ENCODE data around the gene ACVR1B. TPM values are rescaled to one million over a fixed set of nuclear protein-coding genes. Genes with fewer than 3 reads are reported as not detected.

The ACVR1B gene
- total and polyA plus RNA-seq, 2 experiments from 2014 or later: 5.7 to 22.4 TPM

DNA sequence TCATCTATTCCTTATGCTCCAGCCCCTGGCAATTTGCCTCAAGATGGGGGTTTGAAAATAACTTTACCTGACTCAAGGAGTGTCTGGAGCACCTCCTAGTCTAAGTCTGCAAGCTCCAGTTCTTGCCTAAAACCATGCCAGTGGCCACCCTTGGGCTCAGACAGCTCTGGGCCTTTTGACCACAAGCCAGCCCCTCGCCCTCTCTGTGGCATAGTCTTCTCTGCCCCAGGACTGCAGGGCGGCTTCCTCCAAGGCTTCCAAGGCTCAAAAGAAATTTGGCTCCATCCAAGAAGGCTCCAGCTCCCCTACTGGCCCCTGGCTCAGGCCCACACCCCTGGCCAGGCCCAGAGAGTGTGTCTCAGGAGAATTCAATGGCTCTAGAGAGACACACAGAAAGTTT, 29.4 kb upstream of the ACVR1B start:
- H3K4me3 ChIP-seq: no peak overlapping the region
- no peak for DNase-seq (ENCODE audit: low spot score)
- H3K79me2 ChIP-seq: no peaks in the 10 kb centered on the region
- no peaks in the 10 kb centered on the region for H3K9me3 ChIP-seq (ENCODE audit: low read depth)
- no peaks in the 10 kb centered on the region for H3K36me3 ChIP-seq (replicated peaks; ENCODE audit: insufficient read depth, low read depth)
- no peaks in the 10 kb centered on the region for H4K20me1 ChIP-seq (ENCODE audit: insufficient read depth, poor library complexity, severe bottlenecking)
- H3K4me1 ChIP-seq (ENCODE audit: insufficient read depth): peaks cover 24% of the 10 kb centered on the region
- no peak overlapping the region for H2AFZ ChIP-seq
- 95% methylated on average over 2 of the region's 2 CpGs for WGBS (ENCODE audit: low lambda C conversion rate, missing lambda C conversion rate)
- no peak overlapping the region for H3K4me2 ChIP-seq
- H3K27ac ChIP-seq: no peak overlapping the region
- TF ChIP-seq EZH2 (IDR thresholded peaks at IDR 0.05; ENCODE audit: borderline replicate concordance) (no peak), EZH2phosphoT487 (IDR thresholded peaks at IDR 0.05; ENCODE audit: low read depth, severe bottlenecking, unreplicated experiment) (no peak)
- TF ChIP-seq, protein P1, sequence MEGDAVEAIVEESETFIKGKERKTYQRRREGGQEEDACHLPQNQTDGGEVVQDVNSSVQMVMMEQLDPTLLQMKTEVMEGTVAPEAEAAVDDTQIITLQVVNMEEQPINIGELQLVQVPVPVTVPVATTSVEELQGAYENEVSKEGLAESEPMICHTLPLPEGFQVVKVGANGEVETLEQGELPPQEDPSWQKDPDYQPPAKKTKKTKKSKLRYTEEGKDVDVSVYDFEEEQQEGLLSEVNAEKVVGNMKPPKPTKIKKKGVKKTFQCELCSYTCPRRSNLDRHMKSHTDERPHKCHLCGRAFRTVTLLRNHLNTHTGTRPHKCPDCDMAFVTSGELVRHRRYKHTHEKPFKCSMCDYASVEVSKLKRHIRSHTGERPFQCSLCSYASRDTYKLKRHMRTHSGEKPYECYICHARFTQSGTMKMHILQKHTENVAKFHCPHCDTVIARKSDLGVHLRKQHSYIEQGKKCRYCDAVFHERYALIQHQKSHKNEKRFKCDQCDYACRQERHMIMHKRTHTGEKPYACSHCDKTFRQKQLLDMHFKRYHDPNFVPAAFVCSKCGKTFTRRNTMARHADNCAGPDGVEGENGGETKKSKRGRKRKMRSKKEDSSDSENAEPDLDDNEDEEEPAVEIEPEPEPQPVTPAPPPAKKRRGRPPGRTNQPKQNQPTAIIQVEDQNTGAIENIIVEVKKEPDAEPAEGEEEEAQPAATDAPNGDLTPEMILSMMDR (IDR thresholded peaks at IDR 0.05; ENCODE audit: poor library complexity): no peak
- no peaks in the 10 kb centered on the region for H3K9me2 ChIP-seq (replicated peaks; ENCODE audit: insufficient read depth)
- H3K27me3 ChIP-seq: no peaks in the 10 kb centered on the region

DNA sequence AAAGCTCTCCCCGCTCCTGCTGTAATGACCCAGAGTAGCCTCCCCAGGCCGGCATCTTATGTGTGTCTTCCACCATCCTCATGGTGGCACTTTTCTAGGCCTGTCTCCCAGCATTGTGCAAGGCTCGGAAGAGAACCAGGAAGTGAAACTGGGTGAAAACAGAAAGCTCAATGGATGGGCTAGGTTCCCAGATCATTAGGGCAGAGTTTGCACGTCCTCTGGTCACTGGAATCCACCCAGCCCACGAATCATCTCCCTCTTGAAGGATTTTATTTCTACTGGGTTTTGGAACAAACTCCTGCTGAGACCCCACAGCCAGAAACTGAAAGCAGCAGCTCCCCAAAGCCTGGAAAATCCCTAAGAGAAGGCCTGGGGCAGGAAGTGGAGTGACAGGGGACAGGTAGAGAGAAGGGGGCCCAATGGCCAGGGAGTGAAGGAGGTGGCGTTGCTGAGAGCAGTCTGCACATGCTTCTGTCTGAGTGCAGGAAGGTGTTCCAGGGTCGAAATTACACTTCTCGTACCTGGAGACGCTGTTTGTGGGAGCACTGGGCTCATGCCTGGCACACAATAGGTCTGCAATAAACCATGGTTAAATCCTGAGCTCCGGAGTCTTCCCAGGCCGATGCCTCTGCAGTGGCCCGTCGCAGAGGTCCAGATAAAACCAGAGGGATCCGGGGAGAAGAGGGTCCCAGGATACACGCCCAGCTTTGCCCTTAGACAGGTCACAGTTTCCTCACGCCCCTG, 28.6 kb upstream of the ACVR1B start:
- H3K9me3 ChIP-seq (ENCODE audit: low read depth): no peaks in the 10 kb centered on the region
- TF ChIP-seq, protein P1 (IDR thresholded peaks at IDR 0.05; ENCODE audit: poor library complexity): no peak
- TF ChIP-seq EZH2phosphoT487 (IDR thresholded peaks at IDR 0.05; ENCODE audit: low read depth, severe bottlenecking, unreplicated experiment) (no peak), EZH2 (IDR thresholded peaks at IDR 0.05; ENCODE audit: borderline replicate concordance) (no peak)
- H3K4me3 ChIP-seq: no peak overlapping the region
- no peaks in the 10 kb centered on the region for H3K27me3 ChIP-seq
- H3K27ac ChIP-seq: no peak overlapping the region
- peaks cover 18% of the 10 kb centered on the region for H3K4me1 ChIP-seq (ENCODE audit: insufficient read depth)
- 69% methylated on average over 16 of the region's 16 CpGs for WGBS (ENCODE audit: low lambda C conversion rate, missing lambda C conversion rate)
- no peaks in the 10 kb centered on the region for H3K9me2 ChIP-seq (replicated peaks; ENCODE audit: insufficient read depth)
- H3K36me3 ChIP-seq (replicated peaks; ENCODE audit: insufficient read depth, low read depth): no peaks in the 10 kb centered on the region
- peak overlapping the region; percentile 29 for H2AFZ ChIP-seq
- no peaks in the 10 kb centered on the region for H3K79me2 ChIP-seq
- H3K4me2 ChIP-seq: peak overlapping the region; percentile 24
- DNase-seq (ENCODE audit: low spot score): no peak
- no peaks in the 10 kb centered on the region for H4K20me1 ChIP-seq (ENCODE audit: insufficient read depth, poor library complexity, severe bottlenecking)

DNA sequence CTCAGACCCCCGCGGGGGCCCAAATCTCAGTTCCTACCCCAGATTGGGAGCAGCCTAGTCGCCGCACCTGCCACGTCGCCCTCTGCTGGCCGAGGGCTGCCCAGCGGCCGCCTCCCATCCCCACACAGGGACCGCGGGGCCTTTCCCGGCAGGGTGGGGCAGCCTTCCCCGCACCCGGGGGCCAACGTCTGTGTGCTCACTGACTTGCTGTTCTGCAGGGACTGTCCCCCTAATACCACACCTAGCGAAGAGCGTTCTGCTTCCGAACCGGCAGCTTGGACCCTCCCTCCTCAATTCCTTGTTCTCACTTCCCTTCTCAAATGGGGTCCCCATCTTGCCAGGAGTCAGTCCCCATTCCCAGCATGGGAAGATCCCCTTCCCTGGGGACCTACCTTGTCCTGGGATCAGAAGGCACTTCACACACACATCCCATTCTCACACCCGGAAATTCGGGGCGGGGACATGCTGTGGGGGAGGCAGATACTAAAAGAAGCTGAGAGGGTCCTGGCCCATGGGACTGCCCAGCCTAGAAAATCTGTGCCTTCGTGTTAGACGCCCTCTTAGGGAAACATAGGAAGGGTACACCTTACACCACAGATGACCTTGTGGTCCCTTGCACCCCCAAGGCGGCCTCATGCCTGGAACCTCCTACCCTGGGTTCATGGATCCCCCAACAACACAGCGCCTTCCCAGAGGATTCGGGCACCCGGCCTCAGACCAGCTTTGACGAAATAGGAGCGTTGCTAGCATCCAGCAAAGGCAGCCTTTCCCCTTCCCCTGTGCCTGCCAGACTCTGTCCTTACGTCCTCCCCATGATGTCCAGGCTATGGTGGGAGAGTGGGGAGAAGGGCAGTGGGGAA, 27.8 kb upstream of the ACVR1B start:
- TF ChIP-seq EZH2 (IDR thresholded peaks at IDR 0.05; ENCODE audit: borderline replicate concordance) (no peak), EZH2phosphoT487 (IDR thresholded peaks at IDR 0.05; ENCODE audit: low read depth, severe bottlenecking, unreplicated experiment) (no peak)
- TF ChIP-seq, protein P1 (IDR thresholded peaks at IDR 0.05; ENCODE audit: poor library complexity): peak; percentile 73
- H3K4me2 ChIP-seq: peak overlapping the region; percentile 24
- H3K27me3 ChIP-seq: no peaks in the 10 kb centered on the region
- WGBS (ENCODE audit: low lambda C conversion rate, missing lambda C conversion rate): 44% methylated on average over 30 of the region's 31 CpGs
- H3K9me3 ChIP-seq (ENCODE audit: low read depth): no peaks in the 10 kb centered on the region
- DNase-seq (ENCODE audit: low spot score): peak; percentile 67
- H4K20me1 ChIP-seq (ENCODE audit: insufficient read depth, poor library complexity, severe bottlenecking): no peaks in the 10 kb centered on the region
- no peaks in the 10 kb centered on the region for H3K79me2 ChIP-seq
- H3K4me3 ChIP-seq: no peak overlapping the region
- no peaks in the 10 kb centered on the region for H3K36me3 ChIP-seq (replicated peaks; ENCODE audit: insufficient read depth, low read depth)
- H3K27ac ChIP-seq: no peak overlapping the region
- no peaks in the 10 kb centered on the region for H3K9me2 ChIP-seq (replicated peaks; ENCODE audit: insufficient read depth)
- peaks cover 13% of the 10 kb centered on the region for H3K4me1 ChIP-seq (ENCODE audit: insufficient read depth)
- peak overlapping the region; percentile 29 for H2AFZ ChIP-seq
